K562 (cell line): Measurements from ENCODE around the gene TMEM39A. TPM values are rescaled to one million over a fixed set of nuclear protein-coding genes. Genes with fewer than 3 reads are reported as not detected.

Experiments
- ATAC-seq: fragments of 200-7000 bp; cut with Tn5 transposase; 3 replicates; pipeline ENCODE4 v1.9.1; 2020; ENCODE audit warnings: moderate library complexity
- BruUV-seq: library from RNA; stranded (reverse); fragments of 400-500 nt; replicated peaks from 2 replicates; lab custom pipeline; 2021; lab: Mats Ljungman, UMichigan
- CTCF ChIA-PET: fragments of 300-600 bp; formaldehyde crosslinking; extraction: SDS; loops from one replicate; lab custom pipeline; 2021; ENCODE audit warnings: low intra/inter-chr PET ratio; lab: Yijun Ruan, JAX
- POLR2A ChIA-PET: fragments of 300-600, 350-650 bp; sonication (Branson Sonifier 250); formaldehyde crosslinking; extraction: SDS; loops from one replicate; lab custom pipeline; 2021; ENCODE audit warnings: antibody characterized with exemption, inconsistent platforms; lab: Yijun Ruan, JAX
- DNase-seq, 4 experiments: peaks; one replicate each; pipeline versions ENCODE4 v3.0.0 to v3.0.0-alpha.2; 2011 to 2018; ENCODE audit warnings: low spot score in 3 of 4, mixed read lengths in 3 of 4; ENCODE audit errors: extremely low read depth in 1 of 4
- FAIRE-seq: peaks from 2 replicates; lab custom pipeline; 2011; peaks lifted over from hg19 to GRCh38; lab: Jason Lieb, UNC
- H2AFZ ChIP-seq: 2 replicates; pipeline ENCODE4 v1.6.0; 2011; ENCODE audit warnings: low read depth, low read length, control low read depth, inconsistent platforms
- H3K27ac ChIP-seq: fragments of 200-600 bp; 3 replicates; pipeline ENCODE4 v1.8.0; 2011; ENCODE audit warnings: low read depth, mild to moderate bottlenecking, control low read depth, inconsistent platforms, low read length, moderate library complexity, mixed read lengths; ENCODE audit errors: extremely low read depth
- H3K27me3 ChIP-seq, 2 experiments: fragments of 300-600 bp in 1 of 2; 2 replicates in 1 of 2; 3 replicates in 1 of 2; pipeline versions ENCODE4 v1.6.0 to v1.8.0; 2011; ENCODE audit warnings: inconsistent platforms in 2 of 2, low read length in 2 of 2, mild to moderate bottlenecking in 1 of 2, mixed read lengths in 1 of 2, moderate library complexity in 1 of 2; ENCODE audit not compliant: control insufficient read depth in 2 of 2, insufficient read depth in 2 of 2
- H3K36me3 ChIP-seq: fragments of 300-600 bp; 3 replicates; pipeline ENCODE4 v1.8.0; 2011; ENCODE audit warnings: mild to moderate bottlenecking, low read length, inconsistent platforms; ENCODE audit not compliant: control insufficient read depth, insufficient read depth
- H3K4me1 ChIP-seq, 2 experiments: fragments of 200-600 bp in 1 of 2; replicated peaks in 1 of 2; 2 replicates in 1 of 2; 3 replicates in 1 of 2; pipeline versions ENCODE4 v1.5.1 to v1.8.0; 2011; ENCODE audit warnings: inconsistent platforms in 2 of 2, low read length in 2 of 2, mild to moderate bottlenecking in 1 of 2, mixed read lengths in 1 of 2, moderate library complexity in 1 of 2; ENCODE audit not compliant: control insufficient read depth in 2 of 2, insufficient read depth in 2 of 2
- H3K4me2 ChIP-seq: 2 replicates; pipeline ENCODE4 v1.6.1; 2011; ENCODE audit warnings: low read length, control low read depth, inconsistent platforms, mixed read lengths; ENCODE audit not compliant: insufficient read depth
- H3K4me3 ChIP-seq: fragments of 200-600 bp; sonication (generic), shearing (Covaris generic); 2 replicates; pipeline ENCODE4 v1.5.1; 2016; ENCODE audit warnings: control low read depth, inconsistent platforms
- H3K79me2 ChIP-seq: fragments of 200-600 bp; 3 replicates; pipeline ENCODE4 v1.8.0; 2011; ENCODE audit warnings: low read length, inconsistent platforms; ENCODE audit not compliant: control insufficient read depth, insufficient read depth
- H3K9ac ChIP-seq, 2 experiments: 2 replicates each; pipeline versions ENCODE4 v1.6.0 to v1.6.1; 2011; ENCODE audit warnings: low read depth in 2 of 2, low read length in 2 of 2, control low read depth in 1 of 2, inconsistent platforms in 1 of 2, mild to moderate bottlenecking in 1 of 2, mixed read lengths in 1 of 2; ENCODE audit not compliant: insufficient read depth in 1 of 2
- H3K9me1 ChIP-seq: one replicate; pipeline ENCODE4 v1.6.0; 2011; ENCODE audit warnings: inconsistent platforms, mild to moderate bottlenecking, low read length, moderate library complexity; ENCODE audit not compliant: control insufficient read depth, insufficient read depth
- H3K9me3 ChIP-seq: replicated peaks from 2 replicates; pipeline ENCODE4 v1.5.1; 2011; ENCODE audit warnings: low read depth, low read length, inconsistent platforms; ENCODE audit not compliant: control insufficient read depth, insufficient read depth
- H4K20me1 ChIP-seq: replicated peaks from 2 replicates; pipeline ENCODE4 v1.6.1; 2011; ENCODE audit warnings: low read length, inconsistent platforms, mixed read lengths; ENCODE audit not compliant: control insufficient read depth, insufficient read depth
- ARNT ChIP-seq, 2 experiments: fragments of 450-650 bp; IDR thresholded peaks; 2 replicates each; pipeline ENCODE4 v1.6.1; 2016; ENCODE audit warnings: mild to moderate bottlenecking in 1 of 2
- EP300 ChIP-seq: IDR thresholded peaks from 2 replicates; pipeline ENCODE4 v1.6.1; 2012; ENCODE audit warnings: low read length, improper control_type of control experiment
- MIER1 ChIP-seq: fragments of 450-650 bp; IDR thresholded peaks from 2 replicates; pipeline ENCODE4 v1.6.1; 2016; ENCODE audit warnings: antibody characterized with exemption, mild to moderate bottlenecking, low read depth
- XRCC3 ChIP-seq: fragments of 450-650 bp; IDR thresholded peaks from 2 replicates; pipeline ENCODE4 v1.6.1; 2017; ENCODE audit warnings: mild to moderate bottlenecking, moderate library complexity
- WGBS: fragments of 100-300 bp; shearing (Covaris generic); methylation state at CpG from one replicate; pipeline ENCODE4 v1.1.6; 2016; ENCODE audit warnings: low coverage, mixed read lengths; ENCODE audit not compliant: insufficient coverage; ENCODE audit errors: missing lambda C conversion rate; 5-methylcytosine and 5-hydroxymethylcytosine counted together
- in situ Hi-C: fragments of 300-500 bp; cut with MboI; formaldehyde crosslinking; loops from 4 replicates; pipeline ENCODE4 v1.15.0; 2018; ENCODE audit warnings: inconsistent platforms, mixed read lengths
- intact Hi-C: fragments of 100-400 bp; cut with micrococcal nuclease; formaldehyde crosslinking; loops from 2 replicates; pipeline ENCODE4 v1.14.2; 2022
- polyA plus RNA-seq, 8 experiments: library from polyadenylated mRNA; depleted of rRNA in 4 of 8; stranded (reverse) in 5 of 8; unstranded in 3 of 8; fragments of >200 nt; fragmentation: Nextera tagmentation in 2 of 8; fragmentation: Illumina TruSeq in 1 of 8; extraction: Ambion mirVana in 2 of 8; extraction: Trizol in 1 of 8; gene quantifications; 2 replicates each; pipeline versions ENCODE4 v1.2.1 to v1.2.3, GENCODE V29; 2011 to 2014; ENCODE audit warnings: inconsistent platforms in 1 of 8, missing spikeins in 1 of 8
- total RNA-seq, 7 experiments: library from RNA; depleted of rRNA in 6 of 7; stranded (reverse); fragments of >200 nt in 6 of 7; fragmentation: Illumina TruSeq in 2 of 7; extraction: Trizol in 2 of 7; gene quantifications; 2 replicates each; pipeline versions ENCODE4 v1.2.1 to v1.2.3, GENCODE V29; 2011 to 2021; ENCODE audit warnings: low replicate concordance in 1 of 7
- TF ChIP-seq, protein P1 (sequence below), 2 experiments: fragments of 150-350 bp in 1 of 2; IDR thresholded peaks; 2 replicates each; pipeline ENCODE4 v1.6.1; 2012 to 2016; ENCODE audit warnings: low read depth in 2 of 2, low read length in 2 of 2, mild to moderate bottlenecking in 1 of 2, moderate library complexity in 1 of 2
- TF ChIP-seq, protein P2 (sequence below), 2 experiments: fragments of 450-650 bp; conservative IDR thresholded peaks; 2 replicates each; pipeline ENCODE4 v1.6.1; 2017; ENCODE audit warnings: mild to moderate bottlenecking in 2 of 2, moderate library complexity in 2 of 2
- TF ChIP-seq, protein P3 (sequence below): sonication (generic); formaldehyde crosslinking; IDR thresholded peaks from 2 replicates; pipeline ENCODE4 v1.8.0; 2023; ENCODE audit warnings: missing genetic modification reagents, mild to moderate bottlenecking, borderline replicate concordance

Gene TMEM39A
- total and polyA plus RNA-seq, 9 of the 15 experiments (the other 6 are each of a cell fraction or from before 2014, with no cell fraction given) = 12.0 to 41.5 (median 15.4) TPM

DNA sequence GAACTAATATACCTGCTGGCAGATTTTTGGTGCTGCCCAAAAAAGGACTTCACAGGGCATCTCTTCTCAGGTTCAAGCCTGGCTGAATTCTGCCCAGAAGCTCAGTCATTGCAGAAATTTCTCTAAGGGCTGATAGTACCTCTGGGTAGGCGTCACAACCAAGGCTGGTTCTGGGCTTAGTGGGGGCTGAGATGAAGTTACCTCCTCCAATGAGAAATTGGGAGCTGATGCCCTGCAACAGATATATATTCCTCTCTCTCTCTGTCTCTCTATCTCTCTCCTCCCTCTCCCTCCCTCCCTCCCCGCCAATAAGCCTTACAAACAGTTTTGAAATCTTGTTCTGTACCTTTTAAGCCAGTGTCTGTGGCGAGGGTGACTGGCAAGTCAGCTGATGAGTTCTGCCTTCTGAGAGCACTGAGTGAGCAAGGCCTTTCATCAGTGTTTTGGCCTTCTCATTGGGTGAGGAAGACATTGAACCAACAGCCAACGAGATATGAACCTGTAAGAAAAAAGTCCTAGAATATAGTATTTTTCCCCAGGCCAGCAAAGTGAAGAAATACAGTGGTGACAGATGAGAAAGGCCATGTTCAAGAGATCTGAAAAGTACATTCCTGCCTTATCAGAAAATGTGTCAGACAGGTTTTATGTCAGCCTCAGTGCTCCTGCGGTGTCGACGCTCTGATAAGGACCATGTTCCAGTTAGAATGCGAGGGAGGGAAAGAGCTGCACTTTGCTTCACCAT, 45.5 kb downstream of the TMEM39A start (continued):
- TF ChIP-seq, protein P1, sequence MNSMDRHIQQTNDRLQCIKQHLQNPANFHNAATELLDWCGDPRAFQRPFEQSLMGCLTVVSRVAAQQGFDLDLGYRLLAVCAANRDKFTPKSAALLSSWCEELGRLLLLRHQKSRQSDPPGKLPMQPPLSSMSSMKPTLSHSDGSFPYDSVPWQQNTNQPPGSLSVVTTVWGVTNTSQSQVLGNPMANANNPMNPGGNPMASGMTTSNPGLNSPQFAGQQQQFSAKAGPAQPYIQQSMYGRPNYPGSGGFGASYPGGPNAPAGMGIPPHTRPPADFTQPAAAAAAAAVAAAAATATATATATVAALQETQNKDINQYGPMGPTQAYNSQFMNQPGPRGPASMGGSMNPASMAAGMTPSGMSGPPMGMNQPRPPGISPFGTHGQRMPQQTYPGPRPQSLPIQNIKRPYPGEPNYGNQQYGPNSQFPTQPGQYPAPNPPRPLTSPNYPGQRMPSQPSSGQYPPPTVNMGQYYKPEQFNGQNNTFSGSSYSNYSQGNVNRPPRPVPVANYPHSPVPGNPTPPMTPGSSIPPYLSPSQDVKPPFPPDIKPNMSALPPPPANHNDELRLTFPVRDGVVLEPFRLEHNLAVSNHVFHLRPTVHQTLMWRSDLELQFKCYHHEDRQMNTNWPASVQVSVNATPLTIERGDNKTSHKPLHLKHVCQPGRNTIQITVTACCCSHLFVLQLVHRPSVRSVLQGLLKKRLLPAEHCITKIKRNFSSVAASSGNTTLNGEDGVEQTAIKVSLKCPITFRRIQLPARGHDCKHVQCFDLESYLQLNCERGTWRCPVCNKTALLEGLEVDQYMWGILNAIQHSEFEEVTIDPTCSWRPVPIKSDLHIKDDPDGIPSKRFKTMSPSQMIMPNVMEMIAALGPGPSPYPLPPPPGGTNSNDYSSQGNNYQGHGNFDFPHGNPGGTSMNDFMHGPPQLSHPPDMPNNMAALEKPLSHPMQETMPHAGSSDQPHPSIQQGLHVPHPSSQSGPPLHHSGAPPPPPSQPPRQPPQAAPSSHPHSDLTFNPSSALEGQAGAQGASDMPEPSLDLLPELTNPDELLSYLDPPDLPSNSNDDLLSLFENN (IDR thresholded peaks at IDR 0.05; ENCODE audit: low read depth in 2 of 2, low read length in 2 of 2) = peak in 1 of 2 experiments; percentile 43; a peak in 1 of 4 replicates
- TF ChIP-seq ARNT (IDR thresholded peaks at IDR 0.05) (0 out of 4 replicates have a peak, but pooled peaks of 1 of the 2 experiments have one; percentile 60), MIER1 (no peak)
- TF ChIP-seq, all 486 proteins: peak for 67

DNA sequence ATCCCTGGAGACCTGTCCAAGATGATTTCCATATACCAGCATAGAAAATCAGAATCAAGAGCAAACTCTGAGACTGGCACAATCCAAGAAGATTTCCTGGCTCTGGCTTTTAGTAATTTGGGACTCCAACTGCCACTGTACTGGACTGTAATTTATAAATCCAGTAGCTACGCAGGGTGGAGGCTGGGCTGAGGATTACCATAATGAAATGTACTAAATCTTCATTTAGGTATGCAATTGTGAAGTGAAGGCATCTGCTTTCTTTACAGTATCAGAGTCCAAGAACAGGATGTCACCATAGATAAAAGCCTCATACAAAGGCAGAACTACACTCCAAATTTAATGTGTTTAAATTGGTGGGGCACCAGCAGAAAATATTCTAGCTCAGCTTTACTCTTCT, 46.5 kb downstream of the TMEM39A start:
- Histone ChIP-seq H2AFZ (no peak overlapping the region), H3K79me2 (no peaks in the 10 kb centered on the region), H4K20me1 (no peaks in the 10 kb centered on the region), H3K27me3 (no peaks in the 10 kb centered on the region), H3K4me3 (no peak overlapping the region), H3K9me1 (no peaks in the 10 kb centered on the region), H3K27ac (no peak overlapping the region; the same call in 2 of the 3 replicates), H3K4me1 (peaks cover 8 to 29% of the 10 kb centered on the region in 2 experiments; a peak in 3 of 5 replicates), H3K9me3 (no peaks in the 10 kb centered on the region), H3K4me2 (no peak overlapping the region), H3K36me3 (no peaks in the 10 kb centered on the region), H3K9ac (no peak overlapping the region)
- ATAC-seq (no peak), FAIRE-seq (no peak), DNase-seq (no peak)
- TF ChIP-seq XRCC3 = no peak
- TF ChIP-seq, protein P2, sequence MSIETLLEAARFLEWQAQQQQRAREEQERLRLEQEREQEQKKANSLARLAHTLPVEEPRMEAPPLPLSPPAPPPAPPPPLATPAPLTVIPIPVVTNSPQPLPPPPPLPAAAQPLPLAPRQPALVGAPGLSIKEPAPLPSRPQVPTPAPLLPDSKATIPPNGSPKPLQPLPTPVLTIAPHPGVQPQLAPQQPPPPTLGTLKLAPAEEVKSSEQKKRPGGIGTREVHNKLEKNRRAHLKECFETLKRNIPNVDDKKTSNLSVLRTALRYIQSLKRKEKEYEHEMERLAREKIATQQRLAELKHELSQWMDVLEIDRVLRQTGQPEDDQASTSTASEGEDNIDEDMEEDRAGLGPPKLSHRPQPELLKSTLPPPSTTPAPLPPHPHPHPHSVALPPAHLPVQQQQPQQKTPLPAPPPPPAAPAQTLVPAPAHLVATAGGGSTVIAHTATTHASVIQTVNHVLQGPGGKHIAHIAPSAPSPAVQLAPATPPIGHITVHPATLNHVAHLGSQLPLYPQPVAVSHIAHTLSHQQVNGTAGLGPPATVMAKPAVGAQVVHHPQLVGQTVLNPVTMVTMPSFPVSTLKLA (conservative IDR thresholded peaks at IDR 0.05) = no peak
- TF ChIP-seq, protein P3, sequence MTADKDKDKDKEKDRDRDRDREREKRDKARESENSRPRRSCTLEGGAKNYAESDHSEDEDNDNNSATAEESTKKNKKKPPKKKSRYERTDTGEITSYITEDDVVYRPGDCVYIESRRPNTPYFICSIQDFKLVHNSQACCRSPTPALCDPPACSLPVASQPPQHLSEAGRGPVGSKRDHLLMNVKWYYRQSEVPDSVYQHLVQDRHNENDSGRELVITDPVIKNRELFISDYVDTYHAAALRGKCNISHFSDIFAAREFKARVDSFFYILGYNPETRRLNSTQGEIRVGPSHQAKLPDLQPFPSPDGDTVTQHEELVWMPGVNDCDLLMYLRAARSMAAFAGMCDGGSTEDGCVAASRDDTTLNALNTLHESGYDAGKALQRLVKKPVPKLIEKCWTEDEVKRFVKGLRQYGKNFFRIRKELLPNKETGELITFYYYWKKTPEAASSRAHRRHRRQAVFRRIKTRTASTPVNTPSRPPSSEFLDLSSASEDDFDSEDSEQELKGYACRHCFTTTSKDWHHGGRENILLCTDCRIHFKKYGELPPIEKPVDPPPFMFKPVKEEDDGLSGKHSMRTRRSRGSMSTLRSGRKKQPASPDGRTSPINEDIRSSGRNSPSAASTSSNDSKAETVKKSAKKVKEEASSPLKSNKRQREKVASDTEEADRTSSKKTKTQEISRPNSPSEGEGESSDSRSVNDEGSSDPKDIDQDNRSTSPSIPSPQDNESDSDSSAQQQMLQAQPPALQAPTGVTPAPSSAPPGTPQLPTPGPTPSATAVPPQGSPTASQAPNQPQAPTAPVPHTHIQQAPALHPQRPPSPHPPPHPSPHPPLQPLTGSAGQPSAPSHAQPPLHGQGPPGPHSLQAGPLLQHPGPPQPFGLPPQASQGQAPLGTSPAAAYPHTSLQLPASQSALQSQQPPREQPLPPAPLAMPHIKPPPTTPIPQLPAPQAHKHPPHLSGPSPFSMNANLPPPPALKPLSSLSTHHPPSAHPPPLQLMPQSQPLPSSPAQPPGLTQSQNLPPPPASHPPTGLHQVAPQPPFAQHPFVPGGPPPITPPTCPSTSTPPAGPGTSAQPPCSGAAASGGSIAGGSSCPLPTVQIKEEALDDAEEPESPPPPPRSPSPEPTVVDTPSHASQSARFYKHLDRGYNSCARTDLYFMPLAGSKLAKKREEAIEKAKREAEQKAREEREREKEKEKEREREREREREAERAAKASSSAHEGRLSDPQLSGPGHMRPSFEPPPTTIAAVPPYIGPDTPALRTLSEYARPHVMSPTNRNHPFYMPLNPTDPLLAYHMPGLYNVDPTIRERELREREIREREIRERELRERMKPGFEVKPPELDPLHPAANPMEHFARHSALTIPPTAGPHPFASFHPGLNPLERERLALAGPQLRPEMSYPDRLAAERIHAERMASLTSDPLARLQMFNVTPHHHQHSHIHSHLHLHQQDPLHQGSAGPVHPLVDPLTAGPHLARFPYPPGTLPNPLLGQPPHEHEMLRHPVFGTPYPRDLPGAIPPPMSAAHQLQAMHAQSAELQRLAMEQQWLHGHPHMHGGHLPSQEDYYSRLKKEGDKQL (CRISPR knock-in tag) = no peak
- TF ChIP-seq EP300 = no peak
- in situ Hi-C loops = no loop called here
- 67% methylated on average over 1 of the region's 1 CpG for WGBS
- intact Hi-C loops = no loop called here
- ChIA-PET CTCF (no interaction called here), POLR2A (interaction anchor here (1.2 to 2.3 kb wide), 2 partner anchors 20 to 1074 kb away, joined by 3 to 5 read pairs; no protein-coding TSS in a partner anchor)
- BruUV-seq = no TSS peak
